Stimulated activated CD4-positive, alpha-beta T cell treated with anti-CD3 and anti-CD28 coated beads, Interleukin-1b, Interleukin-23, amount 100 ng/mL, for 48 hours (primary cell): ENCODE data around the gene ROR2.
A peak's percentile ranks its signal among the peaks of the same experiment; 100 is the strongest.
"Not testable (repeated sequence)": the region's sequence is repeated elsewhere in the genome, so short reads cannot be mapped to it uniquely, and the experiment has no call there.

Experiments
- DNase-seq: peaks from one replicate; pipeline ENCODE4 v3.0.0-alpha.2; 2020

ROR2 gene

DNA sequence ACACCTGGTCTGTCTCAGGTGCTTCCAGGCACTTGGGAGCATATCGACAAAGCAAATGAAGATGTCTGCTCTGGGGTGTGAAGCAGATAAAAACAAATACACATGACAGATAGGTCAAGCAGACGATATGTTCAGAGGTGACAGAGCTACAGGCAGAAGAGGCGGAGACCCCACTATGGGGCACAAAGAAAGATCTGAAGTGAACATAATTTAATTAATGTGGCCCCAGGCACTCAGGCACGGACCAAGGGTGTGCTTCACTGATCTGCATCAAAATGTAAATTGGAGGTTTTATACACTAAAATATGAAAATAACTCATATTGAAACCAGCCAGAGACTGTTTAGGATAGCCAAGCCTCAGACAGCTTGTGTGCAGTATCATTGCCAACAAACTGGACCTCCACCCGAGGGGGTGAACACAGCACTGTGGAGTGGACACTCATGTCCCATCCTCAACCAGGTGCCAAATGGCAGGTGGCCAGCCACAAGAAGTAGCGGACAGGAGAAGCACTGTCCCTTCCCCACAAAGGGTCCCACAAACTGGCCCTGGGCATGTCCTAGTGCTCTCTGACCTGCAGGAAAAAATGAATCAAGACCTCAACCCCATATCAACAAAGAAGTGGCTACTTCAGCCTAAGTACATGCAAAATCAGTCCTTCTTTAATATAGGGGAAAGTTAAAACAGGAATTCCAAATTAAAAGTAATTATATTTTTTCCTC, 29.2 kb downstream of the ROR2 start:
- DNase-seq: no peak

DNA sequence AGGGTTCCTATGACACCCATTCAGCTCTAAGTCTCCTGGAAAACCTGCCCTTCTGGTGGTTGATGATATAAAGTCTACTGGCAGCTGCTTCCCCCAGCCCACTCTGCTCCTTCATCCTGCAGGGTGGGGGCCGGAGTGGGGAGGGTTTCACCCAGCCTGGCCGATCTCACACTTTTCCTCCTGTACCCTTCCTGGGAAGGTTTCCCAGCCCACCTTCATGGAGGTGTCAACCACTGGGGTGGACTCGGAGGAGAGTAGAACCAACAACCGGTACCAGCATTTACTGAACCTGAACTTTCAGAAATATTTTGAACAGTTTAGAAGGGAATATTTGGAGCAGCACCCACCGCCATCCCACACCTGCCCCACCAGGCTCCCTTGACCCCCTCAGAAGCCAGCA, 30.4 kb downstream of the ROR2 start:
- DNase-seq: no peak

DNA sequence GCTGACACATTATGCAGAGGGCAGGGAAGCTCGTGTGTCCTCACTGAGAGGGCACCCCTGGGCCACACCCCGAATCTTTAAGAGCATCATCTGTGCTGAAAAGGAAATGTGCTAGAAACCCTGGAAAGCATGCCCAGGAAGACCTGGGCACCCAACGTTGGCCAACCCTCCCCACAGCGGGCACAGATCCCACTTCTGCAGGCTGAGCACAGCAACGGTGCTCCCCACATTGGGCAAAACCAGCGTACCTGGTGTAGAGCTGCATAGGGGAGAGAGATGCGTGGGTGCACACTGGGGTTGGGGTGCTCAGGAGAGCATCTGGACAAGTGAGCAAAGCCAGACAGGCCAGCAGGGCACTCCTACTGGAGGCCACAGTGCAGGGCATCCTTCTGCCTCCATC, 32.6 kb downstream of the ROR2 start:
- no peak for DNase-seq

DNA sequence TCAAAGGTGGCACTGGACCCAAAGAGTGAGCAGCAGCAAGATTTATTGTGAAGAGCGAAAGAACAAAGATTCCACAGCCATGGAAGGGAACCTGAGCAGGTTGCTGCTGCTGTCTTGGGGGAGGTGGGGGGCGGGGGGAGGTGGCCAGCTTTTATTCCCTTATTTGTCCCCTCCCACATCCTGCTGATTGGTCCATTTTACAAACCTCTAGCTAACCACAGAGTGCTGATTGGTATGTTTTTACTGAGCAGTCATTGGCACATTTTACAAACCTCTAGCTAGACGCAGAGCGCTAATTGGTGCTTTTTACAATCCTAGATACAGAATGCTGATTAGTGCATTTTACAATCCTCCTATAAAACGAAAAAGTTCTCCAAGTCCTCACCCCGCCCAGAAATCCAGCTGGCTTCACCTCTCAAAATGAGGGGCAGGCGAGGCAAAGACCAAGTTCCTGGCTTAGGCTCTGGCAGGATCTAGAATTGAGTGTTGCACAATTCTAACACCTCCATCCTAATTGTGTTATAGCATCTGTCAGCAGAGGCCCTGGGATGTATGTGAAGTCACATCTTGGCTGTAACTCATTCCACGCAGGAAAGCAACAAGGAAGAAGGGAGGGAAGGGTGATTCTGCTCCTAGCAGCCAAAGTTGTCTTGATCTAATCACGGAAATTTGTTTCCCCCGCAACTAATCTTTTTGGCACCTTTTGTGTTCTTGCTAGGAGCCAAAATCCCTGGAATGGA, 34.3 kb downstream of the ROR2 start:
- DNase-seq: no peak

DNA sequence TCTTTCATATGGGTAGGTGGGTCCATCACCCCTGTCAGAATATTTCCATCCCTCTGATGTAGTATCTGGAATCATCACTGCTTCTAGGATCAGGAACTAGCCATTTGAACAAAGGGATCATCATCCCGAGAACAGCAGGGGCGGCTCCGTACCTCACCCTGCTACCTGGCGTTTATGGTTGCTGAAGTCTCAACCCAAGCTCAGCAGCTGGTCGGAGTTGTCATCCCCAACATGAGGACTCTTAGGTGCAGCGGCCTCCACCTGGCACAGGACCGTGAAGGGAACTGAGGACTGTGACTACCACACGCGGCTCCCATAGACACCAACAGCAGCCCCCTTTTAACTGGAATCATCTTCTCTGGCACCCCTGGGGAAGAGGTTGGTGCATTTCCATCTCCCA, 35.1 kb downstream of the ROR2 start:
- no peak for DNase-seq

DNA sequence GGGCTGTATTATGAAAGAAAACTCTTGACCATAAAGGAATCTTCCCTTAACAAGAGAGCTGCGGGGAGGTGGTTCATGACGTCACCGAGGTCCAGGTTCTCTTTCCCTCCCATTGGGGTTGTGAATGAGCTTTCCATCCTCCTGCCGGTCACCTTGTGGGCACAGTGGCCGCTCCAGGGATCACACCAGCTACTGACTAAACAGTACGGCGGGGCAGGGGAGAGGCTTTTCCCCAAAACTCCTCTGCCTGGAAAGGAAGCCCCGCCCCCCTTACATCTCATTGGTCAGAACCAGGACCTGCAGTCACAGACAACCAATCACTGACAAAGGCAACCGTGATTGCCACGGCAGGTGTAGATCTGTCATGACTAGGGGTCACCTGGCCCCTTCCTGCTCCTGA, 35.6 kb downstream of the ROR2 start:
- no peak for DNase-seq

DNA sequence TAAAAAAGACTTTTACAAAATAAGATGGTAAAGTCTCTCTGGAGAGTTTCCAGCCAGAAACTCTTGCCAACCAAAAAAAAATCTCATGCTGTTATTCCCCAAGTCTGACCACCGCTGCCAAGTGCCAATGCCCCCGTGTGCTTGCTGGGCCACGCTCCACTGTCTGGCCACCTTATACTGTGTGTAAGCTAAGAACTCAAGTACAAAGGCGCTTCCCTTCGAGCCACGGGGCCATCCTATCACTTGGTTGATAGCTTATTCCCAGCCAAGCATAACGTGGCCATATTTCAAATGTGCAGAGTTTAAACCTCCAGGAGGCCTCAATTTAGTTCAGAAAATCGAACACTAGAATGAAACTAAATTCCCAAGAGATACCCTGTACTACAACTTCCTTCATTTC, 36.0 kb downstream of the ROR2 start:
- DNase-seq: no peak

DNA sequence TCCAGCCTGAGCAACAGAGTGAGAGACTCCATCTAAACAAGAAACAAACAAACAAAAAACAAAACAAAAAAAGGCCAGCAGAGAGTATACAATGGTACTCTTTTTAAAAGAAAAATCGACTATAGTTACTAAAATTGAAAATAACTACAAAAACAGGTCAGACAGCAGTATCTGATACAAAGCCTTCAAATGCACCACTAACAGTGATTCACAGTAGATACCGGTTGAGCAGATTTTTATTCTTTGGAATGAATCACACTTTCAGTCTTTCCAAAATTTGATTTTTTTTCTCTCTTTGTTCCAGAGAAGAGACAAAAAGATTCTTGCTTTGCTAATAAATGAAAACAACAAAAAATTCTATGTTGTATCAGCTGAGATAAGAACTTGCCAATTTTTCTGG, 36.9 kb downstream of the ROR2 start:
- no peak for DNase-seq

DNA sequence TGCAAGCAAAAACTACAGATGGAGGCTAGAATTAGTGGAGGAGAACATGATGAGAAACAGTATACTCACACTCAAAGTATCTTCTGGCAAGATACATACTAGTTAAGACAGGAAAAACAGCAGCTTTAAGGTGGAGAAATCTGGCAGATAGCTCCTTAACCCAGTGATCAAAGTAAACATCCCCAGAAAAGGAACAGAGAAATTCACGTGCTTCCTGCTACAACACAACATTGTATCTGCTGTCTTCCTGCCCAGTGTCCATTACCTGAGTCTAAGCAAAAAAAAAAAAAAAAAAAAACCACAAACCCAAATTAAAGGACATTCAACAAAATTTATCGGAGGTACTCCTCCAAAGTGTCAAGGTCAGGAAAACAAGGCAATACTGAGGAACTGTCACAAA, 38.4 kb downstream of the ROR2 start:
- DNase-seq: no peak

DNA sequence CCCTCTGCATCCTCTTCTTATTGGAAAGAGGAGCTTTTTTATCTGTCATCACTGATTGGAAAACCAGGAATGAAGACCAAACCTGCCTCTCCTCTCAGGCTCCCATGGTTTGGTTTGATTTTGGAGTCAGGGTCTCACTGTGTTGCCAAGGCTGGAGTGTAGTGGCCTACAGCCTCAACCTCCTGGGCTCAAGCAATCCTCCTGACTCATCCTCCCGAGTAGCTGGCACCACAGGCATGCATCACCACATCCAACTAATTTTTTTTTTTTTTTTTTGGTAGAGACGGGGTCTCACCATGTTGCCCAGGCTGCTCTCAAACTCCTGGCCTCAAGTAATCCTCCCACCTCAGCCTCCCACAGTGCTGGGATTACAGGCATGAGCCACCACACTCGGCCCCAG, 40.8 kb downstream of the ROR2 start:
- not testable (repeated sequence) for DNase-seq

DNA sequence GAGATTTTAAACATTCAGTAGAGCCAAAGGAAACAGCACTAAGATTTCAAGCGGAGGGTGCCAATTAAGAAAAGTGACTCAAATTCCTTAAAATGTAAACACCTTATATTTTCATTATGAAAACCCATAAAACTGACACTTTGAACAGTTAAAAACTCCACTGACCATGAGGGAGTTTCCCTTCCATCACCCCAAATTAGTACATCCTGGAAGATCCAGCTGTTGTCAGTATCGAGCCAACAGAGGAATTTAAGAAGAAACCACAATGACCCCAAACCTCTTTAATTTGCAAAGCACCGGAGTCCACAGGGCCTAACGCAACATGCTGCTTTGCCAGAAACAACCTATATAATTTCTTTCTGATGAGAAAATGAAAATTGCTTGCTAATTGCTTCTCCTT, 41.3 kb downstream of the ROR2 start:
- DNase-seq: no peak

DNA sequence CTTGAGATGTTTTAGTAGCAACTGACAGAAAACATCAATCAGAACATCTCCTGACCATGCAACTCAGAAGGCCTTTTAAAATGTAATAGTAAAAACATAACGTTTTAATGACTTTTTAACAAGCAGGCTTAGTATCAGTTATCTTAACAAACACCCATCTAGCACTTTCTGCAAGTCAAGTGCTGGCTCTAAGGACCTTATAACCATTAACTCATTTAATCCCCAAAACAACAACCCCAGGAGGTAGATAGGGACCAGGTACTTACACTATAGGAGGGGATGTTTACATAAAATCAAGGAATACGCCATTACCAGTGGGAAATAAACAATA, 41.8 kb downstream of the ROR2 start:
- no peak for DNase-seq

DNA sequence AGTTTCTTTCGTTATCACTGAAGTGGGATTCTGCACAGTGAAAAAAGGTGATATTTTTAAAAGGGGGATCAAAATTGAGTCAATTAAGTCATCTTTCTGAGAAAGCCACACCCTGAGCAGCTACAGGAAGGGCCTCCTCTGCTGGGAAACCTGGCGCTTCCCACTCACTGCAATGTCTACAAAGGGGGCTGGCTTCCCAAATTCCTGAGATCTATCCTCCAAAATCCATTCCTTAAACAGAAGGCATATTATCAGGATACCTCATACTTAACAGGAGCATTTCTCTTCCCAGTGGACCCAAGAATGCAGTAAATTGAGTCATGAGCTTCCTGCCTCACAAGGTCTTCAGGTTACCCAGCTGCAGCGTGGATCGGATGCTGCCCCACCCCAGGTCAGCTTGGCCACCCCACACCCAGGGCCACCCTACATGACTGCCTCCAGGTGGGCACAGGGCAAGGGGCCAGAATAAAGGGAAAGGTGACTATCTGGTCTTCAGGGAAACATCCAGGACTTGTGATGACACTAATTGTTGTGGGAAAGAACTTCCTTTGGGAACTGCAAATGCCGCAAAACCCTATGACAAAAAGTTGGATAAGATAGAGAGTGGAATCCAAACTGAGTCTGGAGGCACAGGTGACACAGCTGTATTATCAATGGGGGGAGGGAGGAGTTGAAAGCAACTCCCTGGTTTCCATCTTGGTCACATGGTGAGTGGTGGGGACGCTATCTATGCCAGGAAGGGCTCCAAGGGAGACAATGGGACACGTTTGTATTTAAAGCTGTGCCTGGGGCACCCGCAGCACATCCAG, 42.3 kb downstream of the ROR2 start:
- DNase-seq: no peak

DNA sequence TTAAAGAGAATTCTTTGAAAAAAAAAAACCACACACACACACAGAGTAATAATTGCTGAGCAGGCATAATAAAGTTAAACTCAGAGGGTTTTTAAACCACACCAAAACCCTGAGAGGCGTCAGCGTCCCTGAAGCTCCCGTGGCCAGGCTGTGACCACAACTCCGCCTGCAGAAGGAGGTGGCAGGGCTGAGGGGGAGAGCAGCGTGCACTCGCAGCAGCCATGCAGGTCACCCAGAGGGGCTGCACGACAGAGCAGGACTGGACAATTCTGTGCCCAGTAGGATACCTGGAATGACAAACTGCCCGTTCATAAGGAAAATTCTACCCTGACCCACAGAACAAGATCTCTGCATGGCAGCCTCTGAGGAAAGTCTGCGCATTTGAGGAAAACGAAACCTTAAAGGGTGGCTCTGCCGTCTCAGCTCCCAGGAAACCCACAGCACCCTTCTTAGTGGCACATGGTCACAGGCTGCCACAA, 44.0 kb downstream of the ROR2 start:
- peak; percentile 20 for DNase-seq

DNA sequence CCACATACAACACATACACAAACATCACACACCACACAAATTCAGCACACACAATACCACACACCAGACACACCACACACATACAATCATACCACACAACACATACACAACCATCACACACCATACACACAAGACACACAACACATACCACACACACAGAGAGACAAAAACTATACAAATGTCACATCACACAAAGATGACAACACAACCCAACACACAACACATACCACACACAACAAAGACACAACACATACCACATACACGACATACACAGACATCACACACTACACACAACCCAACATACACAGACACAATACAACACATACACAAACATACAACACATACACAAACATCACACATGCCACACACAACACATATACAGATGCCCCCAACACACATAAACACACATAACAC, 44.8 kb downstream of the ROR2 start:
- DNase-seq: no peak

DNA sequence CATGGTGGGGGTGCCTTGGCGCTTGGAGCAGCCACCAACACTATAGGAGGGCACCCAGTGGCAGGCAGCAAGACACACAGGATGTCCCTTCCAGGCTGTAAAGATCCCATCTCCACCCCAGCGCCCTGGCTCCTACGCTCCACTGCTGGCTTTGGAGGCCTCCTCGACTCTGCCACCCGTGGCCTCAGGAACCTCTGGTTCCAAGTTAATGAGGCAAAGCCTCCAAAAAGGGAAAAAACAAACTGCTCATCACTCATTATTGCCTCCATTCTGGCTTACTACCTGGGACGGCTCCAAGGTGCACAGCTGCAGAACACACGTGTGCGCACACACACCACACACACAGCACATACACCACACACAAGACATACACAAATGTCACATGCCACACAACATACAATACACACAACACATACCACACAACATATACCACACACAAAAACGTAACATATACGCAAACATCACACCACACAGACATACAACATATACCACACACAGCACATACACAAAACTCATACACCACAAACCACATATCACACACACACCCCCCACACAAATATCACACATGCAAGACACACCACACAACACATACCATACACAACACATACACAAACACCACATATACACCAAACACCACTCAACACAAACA, 45.3 kb downstream of the ROR2 start:
- no peak for DNase-seq

DNA sequence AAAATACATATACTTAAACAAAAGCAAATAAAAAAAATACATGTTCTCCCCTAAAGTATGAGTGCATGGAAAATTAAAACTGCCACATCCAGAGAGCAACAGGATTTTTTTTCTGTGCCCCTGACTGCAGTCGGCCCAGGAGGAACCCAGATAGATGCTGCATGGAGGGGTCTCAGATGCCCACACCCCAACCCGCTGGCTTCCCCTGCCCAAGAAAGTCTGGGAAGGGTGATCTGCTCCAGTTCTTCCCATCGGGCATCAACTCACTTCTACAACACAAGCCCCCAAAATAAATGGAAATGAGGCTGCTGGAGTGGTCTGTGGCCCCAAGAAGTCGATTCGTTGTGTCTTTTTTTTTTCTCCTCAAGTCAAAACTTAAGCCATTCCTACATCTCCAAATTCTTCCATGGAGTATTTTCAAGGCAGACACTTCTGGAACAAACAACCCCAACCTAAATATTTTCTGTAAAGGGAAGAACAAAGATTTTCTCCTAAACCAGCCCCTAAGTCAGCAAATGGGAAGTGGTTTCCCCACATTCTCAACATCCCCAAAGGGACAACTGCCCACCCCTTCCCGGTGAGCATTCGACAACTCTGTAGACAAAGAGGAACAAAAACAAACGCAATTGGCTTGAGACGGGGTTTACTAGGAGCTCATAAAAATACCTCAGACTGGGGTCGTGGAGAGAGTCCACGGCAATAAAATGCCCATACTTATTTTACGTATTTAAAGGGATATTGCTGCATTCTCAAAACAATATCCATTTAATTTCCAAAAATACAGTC, 46.7 kb downstream of the ROR2 start:
- DNase-seq: no peak

DNA sequence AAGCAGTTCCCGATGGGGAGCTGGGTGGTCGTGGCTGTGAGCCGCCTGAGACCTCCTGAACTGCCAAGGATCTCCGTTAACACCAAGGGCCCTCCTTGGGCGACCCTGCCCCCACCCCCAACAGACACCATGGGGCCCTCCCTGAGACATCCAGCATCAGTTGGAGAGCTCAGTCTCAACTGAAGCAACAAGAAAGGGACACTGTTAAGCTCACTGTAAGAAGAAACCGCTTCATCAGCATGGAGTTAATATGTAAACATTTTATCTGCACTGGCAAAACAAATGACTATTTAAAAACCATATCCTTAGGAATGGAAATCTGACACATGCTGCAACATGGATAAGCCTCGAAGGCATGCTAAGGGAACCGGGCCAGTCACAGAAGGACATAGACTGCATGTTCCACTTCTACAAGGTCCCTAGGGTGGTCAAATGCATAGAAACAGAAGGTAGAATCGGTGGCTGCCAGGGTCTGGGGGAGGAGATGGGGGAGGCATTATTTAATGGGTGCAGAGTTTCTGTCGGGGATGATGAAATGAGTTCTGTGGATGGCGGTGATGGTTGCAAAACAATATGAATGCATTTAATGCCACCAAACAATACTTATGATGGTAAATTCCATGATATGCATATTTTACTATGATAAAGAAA, 47.4 kb downstream of the ROR2 start:
- no peak for DNase-seq

DNA sequence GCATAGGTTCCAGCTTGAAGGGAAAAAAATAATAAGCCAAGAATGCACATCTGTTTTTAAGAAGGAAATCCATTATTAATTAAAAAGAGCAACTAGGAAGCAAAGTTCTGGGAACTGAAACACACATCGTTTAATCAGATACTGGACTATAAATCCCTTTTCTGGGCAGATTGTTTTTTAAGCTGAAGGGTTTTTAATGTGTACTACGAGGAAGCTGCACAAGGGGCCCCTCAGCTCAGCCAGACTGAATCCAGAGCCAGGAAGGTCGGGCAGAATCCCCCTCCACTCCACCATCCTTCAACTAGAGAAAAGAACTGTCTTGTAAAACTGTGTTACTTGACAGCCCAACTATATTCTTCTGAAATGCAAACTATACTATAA, 49.2 kb downstream of the ROR2 start:
- DNase-seq: no peak

DNA sequence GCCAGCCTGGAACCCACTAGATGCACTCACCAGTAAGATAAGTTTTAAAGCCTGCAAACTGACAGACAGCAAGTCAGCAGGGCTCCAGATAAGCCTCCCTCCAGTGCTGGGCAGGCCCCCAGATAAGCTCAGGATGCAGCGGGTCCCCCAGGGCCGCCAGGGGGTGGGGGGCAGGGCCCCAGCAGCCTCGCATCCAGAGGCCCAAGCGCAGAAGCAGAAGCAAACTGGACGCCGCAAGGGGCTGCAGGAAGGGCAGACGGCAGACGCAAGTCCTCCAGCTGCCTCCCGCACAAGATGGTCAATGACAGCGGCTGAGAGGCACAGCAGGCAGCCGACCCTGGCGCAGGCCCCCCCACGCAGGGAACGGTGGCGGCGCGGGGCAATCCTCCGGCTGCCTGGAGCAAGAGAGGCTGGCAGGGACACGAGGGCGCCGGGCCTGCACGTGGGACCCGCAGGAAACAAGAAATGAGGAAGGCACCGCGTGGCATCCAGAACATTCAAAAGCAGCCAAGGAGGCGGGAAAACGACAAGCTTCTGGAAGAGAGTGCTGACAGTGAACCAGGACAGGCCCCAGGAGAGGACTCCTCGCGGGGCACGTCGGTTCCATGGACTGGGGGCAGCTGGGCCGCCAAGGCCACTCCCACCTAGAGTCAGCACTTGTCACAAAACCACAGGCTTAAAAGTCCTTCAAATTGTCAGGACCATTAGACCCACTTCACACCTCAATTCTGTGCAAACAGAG, 49.8 kb downstream of the ROR2 start:
- DNase-seq: no peak

DNA sequence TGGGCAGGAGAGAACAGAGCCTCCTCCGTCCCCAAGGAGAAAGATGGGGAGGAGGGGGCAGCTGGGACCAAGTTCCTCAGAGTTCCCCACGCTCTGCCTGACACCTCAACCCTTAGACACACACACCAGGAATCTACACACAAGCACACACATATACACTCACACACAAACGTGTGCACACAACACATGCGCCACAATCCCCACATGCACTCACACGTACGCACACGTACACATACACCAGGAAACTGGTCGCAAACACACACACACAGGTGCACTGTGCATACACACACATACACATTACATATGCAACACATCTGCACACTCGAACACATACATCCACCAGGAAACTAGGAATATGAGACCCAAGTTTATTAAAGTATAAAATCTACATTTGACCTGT, 50.4 kb downstream of the ROR2 start:
- DNase-seq: no peak

DNA sequence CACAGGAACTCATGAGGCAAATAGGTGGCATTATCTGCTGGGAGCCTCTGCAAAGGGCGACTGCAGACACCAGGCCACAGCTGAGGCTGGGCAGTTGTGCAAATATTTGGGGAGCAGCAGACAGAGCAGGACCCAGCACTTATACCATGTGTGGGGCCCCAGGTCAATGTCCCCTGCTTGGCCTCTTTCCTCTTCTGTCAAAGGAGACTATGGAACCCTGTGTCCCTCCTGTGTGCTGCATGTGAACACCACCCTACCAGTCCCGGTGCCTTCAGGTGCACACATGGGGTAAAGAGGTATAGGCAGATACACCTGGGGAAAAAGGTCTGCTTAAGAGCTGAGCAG, 50.8 kb downstream of the ROR2 start:
- DNase-seq: no peak
